Right atrium auricular region (tissue), 2 donors: ENCODE measurements around the gene OSBPL7. TPM values are rescaled to one million over a fixed set of nuclear protein-coding genes. Genes with fewer than 3 reads are reported as not detected.

ENCODE experiments used
- DNase-seq: peaks from one replicate; pipeline ENCODE4 v3.0.0-alpha.2; 2019; ENCODE audit warnings: low spot score
- H3K27ac ChIP-seq, 2 donors: fragments of 200-600 bp; sonication (generic); 1 replicate in 1 of 2; 2 replicates in 1 of 2; pipeline ENCODE4 v1.5.1; 2016 to 2019
- H3K27me3 ChIP-seq, 2 donors: fragments of 200-600 bp; sonication (generic); one replicate each; pipeline versions ENCODE4 v1.5.1 to v1.6.0; 2017 to 2019
- H3K36me3 ChIP-seq: fragments of 200-600 bp; sonication (generic); one replicate; pipeline ENCODE4 v1.5.1; 2016
- H3K4me1 ChIP-seq, 2 donors: fragments of 200-600 bp; sonication (generic); one replicate each; pipeline versions ENCODE4 v1.5.1 to v1.6.0; 2017 to 2019
- H3K4me3 ChIP-seq, 2 donors: fragments of 200-600 bp; sonication (generic); 1 replicate in 1 of 2; 2 replicates in 1 of 2; pipeline ENCODE4 v1.5.1; 2017 to 2019; ENCODE audit warnings: mild to moderate bottlenecking in 1 of 2, moderate library complexity in 1 of 2
- H3K9me3 ChIP-seq, 2 donors: fragments of 200-600 bp; sonication (generic); one replicate each; pipeline ENCODE4 v1.5.1; 2019
- CTCF ChIP-seq, 2 donors: fragments of 200-600 bp; sonication (generic); IDR thresholded peaks; one replicate each; pipeline ENCODE4 v1.5.1; 2019; ENCODE audit warnings: antibody characterized with exemption in 2 of 2
- total RNA-seq, 2 donors: library from RNA; depleted of rRNA; stranded (reverse); fragments of >200 nt; gene quantifications; one replicate each; pipeline ENCODE4 v1.1.0, GENCODE V29; 2016

Gene OSBPL7
- 1 to 10 TPM; 2.3 to 3.6 TPM for total RNA-seq

GRCh38 chr17:47821424-47822391, at the start of gene OSBPL7:
Gene OSBPL7, minus strand, starts transcription at chr17:47821794. Its CDS starts 1,516 bp downstream, at chr17:47820278.
- peak; percentile 74 for DNase-seq
- H3K9me3 ChIP-seq: no peaks in the 10 kb centered on the region
- H3K4me1 ChIP-seq: peaks cover 0 to 26% of the 10 kb centered on the region in 2 donors
- peak in 1 of 2 donors; percentile 62 for TF ChIP-seq CTCF (IDR thresholded peaks at IDR 0.05)
- peaks cover 45% of the 10 kb centered on the region for H3K36me3 ChIP-seq
- H3K27ac ChIP-seq: peak within 1 kb of the TSS; percentile 23 to 47
- peak within 1 kb of the TSS; percentile 46 to 56 for H3K4me3 ChIP-seq
- H3K27me3 ChIP-seq: no peaks in the 10 kb centered on the region

GRCh38 chr17:47871048-47871447, 49.5 kb upstream of the OSBPL7 start:
- Histone ChIP-seq H3K9me3 (no peaks in the 10 kb centered on the region), H3K27me3 (peaks cover 0 to 6% of the 10 kb centered on the region in 2 donors), H3K4me3 (no peak overlapping the region), H3K36me3 (no peaks in the 10 kb centered on the region), H3K4me1 (no peaks in the 10 kb centered on the region), H3K27ac (no peak overlapping the region)
- DNase-seq: no peak
- TF ChIP-seq CTCF (IDR thresholded peaks at IDR 0.05): no peak

- Histone ChIP-seq H3K9me3 (no peaks in the 10 kb centered on the region), H3K4me1 (no peaks in the 10 kb centered on the region), H3K4me3 (no peak overlapping the region), H3K36me3 (no peaks in the 10 kb centered on the region), H3K27me3 (peaks cover 0 to 6% of the 10 kb centered on the region in 2 donors), H3K27ac (no peak overlapping the region)
- DNase-seq: no peak
- no peak for TF ChIP-seq CTCF (IDR thresholded peaks at IDR 0.05)
These were observed 48.5 kb upstream of the OSBPL7 start for GRCh38 chr17:47870056-47870455.

- Histone ChIP-seq H3K27ac (no peak overlapping the region), H3K27me3 (peaks cover 0 to 6% of the 10 kb centered on the region in 2 donors), H3K9me3 (no peaks in the 10 kb centered on the region), H3K4me1 (no peaks in the 10 kb centered on the region), H3K36me3 (no peaks in the 10 kb centered on the region), H3K4me3 (no peak overlapping the region)
- TF ChIP-seq CTCF (IDR thresholded peaks at IDR 0.05): no peak
- no peak for DNase-seq
These were observed 47.5 kb upstream of the OSBPL7 start for GRCh38 chr17:47869114-47869513.

GRCh38 chr17:47867813-47868533, 46.4 kb upstream of the OSBPL7 start:
- DNase-seq: no peak

More at GRCh38 chr17:47867813-47868533, 46.4 kb upstream of the OSBPL7 start:
- Histone ChIP-seq H3K4me3 (no peak overlapping the region), H3K27ac (no peak overlapping the region), H3K4me1 (no peaks in the 10 kb centered on the region), H3K9me3 (no peaks in the 10 kb centered on the region), H3K36me3 (no peaks in the 10 kb centered on the region), H3K27me3 (peaks cover 0 to 6% of the 10 kb centered on the region in 2 donors)
- no peak for TF ChIP-seq CTCF (IDR thresholded peaks at IDR 0.05)
